Endothelial cell of umbilical vein (primary cell): Measurements from ENCODE around the gene SMARCC1. TPM values are rescaled to one million over a fixed set of nuclear protein-coding genes. Genes with fewer than 3 reads are reported as not detected.

Source experiments
- BruUV-seq: library from RNA; stranded (reverse); fragments of 400-500 nt; replicated peaks from 2 replicates; lab custom pipeline; 2021; lab: Mats Ljungman, UMichigan
- CTCF ChIA-PET: fragments of 300-600, 350-600 bp; sonication (Branson Sonifier 250); formaldehyde crosslinking; loops from one replicate; lab custom pipeline; 2021; ENCODE audit warnings: antibody characterized with exemption, inconsistent platforms; lab: Charles Lee
- POLR2A ChIA-PET: fragments of 300-600, 350-600 bp; sonication (Branson Sonifier 250); formaldehyde crosslinking; loops from one replicate; lab custom pipeline; 2021; ENCODE audit warnings: antibody characterized with exemption, inconsistent platforms; lab: Charles Lee
- DNase-seq: peaks from one replicate; pipeline ENCODE4 v3.0.0-alpha.2; 2011; ENCODE audit warnings: low read depth, low spot score
- FAIRE-seq: peaks from 2 replicates; lab custom pipeline; 2011; peaks lifted over from hg19 to GRCh38; lab: Jason Lieb, UNC
- H2AFZ ChIP-seq: 2 replicates; pipeline ENCODE4 v1.6.0; 2012; ENCODE audit warnings: low read depth, low read length, control low read depth, inconsistent platforms
- H3K27ac ChIP-seq: 2 replicates; pipeline ENCODE4 v1.5.1; 2011; ENCODE audit warnings: low read depth, mild to moderate bottlenecking, control low read depth, low read length, moderate library complexity; ENCODE audit not compliant: insufficient read depth
- H3K27me3 ChIP-seq, 2 experiments: 2 replicates each; pipeline versions ENCODE4 v1.6.0 to v1.6.1; 2011; ENCODE audit warnings: low read length in 2 of 2, mixed read lengths in 1 of 2; ENCODE audit not compliant: control insufficient read depth in 2 of 2, insufficient read depth in 2 of 2
- H3K36me3 ChIP-seq, 2 experiments: 2 replicates in 1 of 2; 3 replicates in 1 of 2; pipeline ENCODE4 v1.5.1; 2011; ENCODE audit warnings: low read length in 2 of 2, mild to moderate bottlenecking in 1 of 2, moderate library complexity in 1 of 2; ENCODE audit not compliant: control insufficient read depth in 2 of 2, insufficient read depth in 2 of 2; ENCODE audit errors: extremely low read depth in 1 of 2
- H3K4me1 ChIP-seq: 3 replicates; pipeline ENCODE4 v1.5.1; 2011; ENCODE audit warnings: mild to moderate bottlenecking, low read length; ENCODE audit not compliant: control insufficient read depth, insufficient read depth; ENCODE audit errors: extremely low read depth
- H3K4me2 ChIP-seq: 2 replicates; pipeline ENCODE4 v1.6.1; 2011; ENCODE audit warnings: low read length, control low read depth, mixed read lengths; ENCODE audit not compliant: insufficient read depth
- H3K4me3 ChIP-seq, 3 experiments: fragments of 200-600 bp in 1 of 3; sonication (generic), shearing (Covaris generic) in 1 of 3; replicated peaks in 1 of 3; 2 replicates each; pipeline ENCODE4 v1.5.1; 2011 to 2016; ENCODE audit warnings: control low read depth in 3 of 3, low read length in 3 of 3, mild to moderate bottlenecking in 2 of 3, inconsistent platforms in 1 of 3, low read depth in 1 of 3, moderate library complexity in 1 of 3; ENCODE audit not compliant: insufficient read depth in 1 of 3
- H3K79me2 ChIP-seq: 2 replicates; pipeline ENCODE4 v1.6.0; 2012; ENCODE audit warnings: low read length, inconsistent platforms; ENCODE audit not compliant: control insufficient read depth, insufficient read depth
- H3K9ac ChIP-seq: replicated peaks from 2 replicates; pipeline ENCODE3; 2011; ENCODE audit warnings: low read length, control low read depth; ENCODE audit not compliant: insufficient read depth; ENCODE audit errors: extremely low read depth
- H3K9me1 ChIP-seq: replicated peaks from 3 replicates; pipeline ENCODE4 v1.6.0; 2011; ENCODE audit warnings: mild to moderate bottlenecking, low read length; ENCODE audit not compliant: control insufficient read depth, insufficient read depth; ENCODE audit errors: extremely low read depth
- H3K9me3 ChIP-seq: replicated peaks from 2 replicates; pipeline ENCODE4 v1.5.1; 2012; ENCODE audit warnings: low read length, inconsistent platforms; ENCODE audit not compliant: control insufficient read depth, insufficient read depth
- H4K20me1 ChIP-seq: replicated peaks from 2 replicates; pipeline ENCODE3; 2011; ENCODE audit warnings: mild to moderate bottlenecking, low read length; ENCODE audit not compliant: control insufficient read depth, insufficient read depth; ENCODE audit errors: extremely low read depth
- EZH2 ChIP-seq: IDR thresholded peaks from 2 replicates; pipeline ENCODE4 v1.6.1; 2012; ENCODE audit warnings: borderline replicate concordance, low read depth, mild to moderate bottlenecking, moderate library complexity, low read length, inconsistent platforms; ENCODE audit not compliant: severe bottlenecking
- FOS ChIP-seq: IDR thresholded peaks from 2 replicates; pipeline ENCODE4 v1.6.1; 2011; ENCODE audit warnings: mild to moderate bottlenecking, low read length, moderate library complexity, borderline replicate concordance; ENCODE audit not compliant: insufficient read depth
- GATA2 ChIP-seq: IDR thresholded peaks from 2 replicates; pipeline ENCODE4 v1.7.0; 2011; ENCODE audit warnings: low read depth, mild to moderate bottlenecking, moderate library complexity, mixed read lengths, low read length; ENCODE audit not compliant: insufficient read length, insufficient read depth
- JUN ChIP-seq: IDR thresholded peaks from 2 replicates; pipeline ENCODE4 v1.6.1; 2011; ENCODE audit warnings: borderline replicate concordance, low read depth; ENCODE audit not compliant: insufficient read length, insufficient read depth
- MYC ChIP-seq: IDR thresholded peaks from one replicate; pipeline ENCODE4 v1.6.1; 2011; ENCODE audit warnings: mild to moderate bottlenecking, low read depth, low read length
- POLR2A ChIP-seq: IDR thresholded peaks from 2 replicates; pipeline ENCODE4 v1.6.1; 2012; ENCODE audit warnings: low read depth, mild to moderate bottlenecking, control low read depth, low read length
- POLR2AphosphoS5 ChIP-seq: IDR thresholded peaks from 2 replicates; pipeline ENCODE4 v1.6.1; 2012; ENCODE audit warnings: low read depth, mild to moderate bottlenecking, control low read depth, low read length, moderate library complexity; ENCODE audit not compliant: insufficient read depth
- dilution Hi-C: fragments of 300-500 bp; cut with MboI; formaldehyde crosslinking; loops from one replicate; pipeline ENCODE4 v1.15.0; 2019; ENCODE audit warnings: low sequenced_read_pairs; ENCODE audit not compliant: extremely low pct_ligation_motif_present
- intact Hi-C: fragments of 100-400 bp; cut with micrococcal nuclease; formaldehyde crosslinking; loops from one replicate; pipeline ENCODE4 v1.10.0; 2022
- polyA plus RNA-seq, 4 experiments: library from polyadenylated mRNA; depleted of rRNA in 3 of 4; stranded (reverse) in 3 of 4; unstranded in 1 of 4; fragments of >200 nt; gene quantifications; 2 replicates each; pipeline versions ENCODE4 v1.2.1 to v1.2.3, GENCODE V29; 2011 to 2012; ENCODE audit warnings: missing spikeins in 1 of 4
- total RNA-seq: library from RNA; stranded (reverse); gene quantifications from 2 replicates; pipeline ENCODE4 v1.2.3, GENCODE V29; 2021
- TF ChIP-seq, protein P1 (sequence below), 2 donors: IDR thresholded peaks; 1 replicate in 1 of 2; 2 replicates in 1 of 2; pipeline ENCODE4 v1.5.1; 2011; ENCODE audit warnings: low read length in 2 of 2, mild to moderate bottlenecking in 2 of 2, moderate library complexity in 2 of 2, control low read depth in 1 of 2, inconsistent platforms in 1 of 2, low read depth in 1 of 2; ENCODE audit not compliant: insufficient read depth in 1 of 2; ENCODE audit errors: extremely low read depth in 1 of 2
- TF ChIP-seq, protein P2 (sequence below): IDR thresholded peaks from 2 replicates; pipeline ENCODE4 v1.6.1; 2011; ENCODE audit not compliant: insufficient read depth, insufficient read length

The SMARCC1 gene
- total and polyA plus RNA-seq, 2 donors (not counting 3 experiments of a cell fraction or from before 2014, with no cell fraction given), result 23.0 to 138 TPM

DNA sequence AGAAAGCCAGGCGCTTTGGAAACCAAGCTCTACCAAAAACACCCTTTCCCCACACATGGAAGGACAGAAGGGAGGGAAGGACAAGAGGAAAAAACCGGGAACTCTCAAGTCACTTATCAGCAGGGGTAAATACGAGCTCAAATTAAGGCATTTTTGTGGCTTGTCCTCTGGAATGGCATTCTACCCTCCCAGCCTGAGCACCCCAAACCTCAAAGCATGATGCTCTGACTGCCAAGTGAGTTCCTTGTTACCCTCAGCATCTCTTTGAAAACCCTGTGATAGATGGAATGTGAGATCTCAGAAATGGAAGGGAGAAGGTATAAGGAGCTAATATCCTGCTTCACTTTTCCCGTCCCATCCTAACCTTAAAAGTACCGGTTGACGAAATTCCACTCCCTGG is 194.9 kb downstream of the SMARCC1 start:
- DNase-seq (no peak), FAIRE-seq (no peak)
- TF ChIP-seq POLR2A, result no peak
- Histone ChIP-seq H3K27ac (no peak overlapping the region), H3K4me1 (peaks cover 2% of the 10 kb centered on the region), H3K27me3 (no peaks in the 10 kb centered on the region), H4K20me1 (no peaks in the 10 kb centered on the region), H3K9me1 (no peaks in the 10 kb centered on the region), H3K4me2 (no peak overlapping the region), H3K9ac (no peak overlapping the region), H3K4me3 (no peak overlapping the region), H3K9me3 (no peaks in the 10 kb centered on the region), H3K79me2 (no peaks in the 10 kb centered on the region), H3K36me3 (peaks cover 11 to 21% of the 10 kb centered on the region in 2 experiments), H2AFZ (no peak overlapping the region)
- dilution Hi-C loops, result no loop called here
- BruUV-seq, result no TSS peak
- intact Hi-C loops, result no loop called here
- ChIA-PET POLR2A (interaction anchor here (0.9 kb wide), 1 partner anchor 9 kb away, joined by 6 read pairs; no protein-coding TSS in a partner anchor), CTCF (no interaction called here)

DNA sequence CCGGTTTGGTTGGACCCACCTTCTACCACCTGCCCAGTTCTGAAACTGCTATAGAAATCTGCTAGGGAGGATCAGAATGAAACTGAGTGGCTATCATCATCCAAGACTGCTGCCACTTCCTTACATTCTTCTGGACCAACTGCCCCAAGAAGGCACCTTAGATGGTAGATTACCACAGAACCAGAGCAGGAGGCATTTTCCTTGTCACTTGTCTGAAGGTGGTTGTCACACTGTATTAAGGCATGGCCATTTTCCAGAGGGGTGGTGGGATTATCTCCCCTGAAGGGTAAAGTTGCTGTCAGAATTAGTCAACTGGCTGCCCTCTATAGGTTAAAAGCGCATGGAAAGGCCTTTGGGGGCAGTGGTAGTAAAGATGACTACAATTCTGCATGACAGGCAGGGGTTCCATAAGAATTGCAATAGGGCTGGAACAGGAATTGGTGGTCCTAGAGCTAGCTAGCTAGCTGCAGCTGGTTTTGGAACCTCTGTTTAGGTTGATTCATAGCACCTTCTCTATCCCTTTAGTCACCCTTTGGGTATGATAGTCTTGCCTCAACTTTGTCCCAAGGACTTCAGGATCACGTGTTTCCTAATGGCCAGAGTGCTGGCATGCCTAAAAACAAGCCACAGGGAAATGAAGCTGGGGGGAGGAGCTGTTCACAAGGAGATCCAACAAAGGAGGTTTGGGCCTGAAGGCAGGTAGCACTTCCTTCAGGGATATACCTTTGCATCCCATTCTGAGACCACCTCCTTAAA is 198.2 kb downstream of the SMARCC1 start:
- Histone ChIP-seq H4K20me1 (no peaks in the 10 kb centered on the region), H3K4me3 (no peak overlapping the region), H3K9me1 (no peaks in the 10 kb centered on the region), H3K4me2 (no peak overlapping the region), H3K4me1 (peaks cover 2% of the 10 kb centered on the region), H3K36me3 (peaks cover 7% of the 10 kb centered on the region in 2 experiments), H3K27me3 (peaks cover 14% of the 10 kb centered on the region in 2 experiments), H3K9me3 (no peaks in the 10 kb centered on the region), H3K79me2 (no peaks in the 10 kb centered on the region), H3K9ac (no peak overlapping the region), H2AFZ (no peak overlapping the region), H3K27ac (no peak overlapping the region)
- dilution Hi-C loops (no loop called here), intact Hi-C loops (no loop called here)
- BruUV-seq, result no TSS peak
- FAIRE-seq (no peak), DNase-seq (no peak)
- no peak for TF ChIP-seq MYC
- TF ChIP-seq FOS, result no peak
- TF ChIP-seq GATA2, result no peak
- TF ChIP-seq POLR2A, result no peak
- TF ChIP-seq, protein P1, sequence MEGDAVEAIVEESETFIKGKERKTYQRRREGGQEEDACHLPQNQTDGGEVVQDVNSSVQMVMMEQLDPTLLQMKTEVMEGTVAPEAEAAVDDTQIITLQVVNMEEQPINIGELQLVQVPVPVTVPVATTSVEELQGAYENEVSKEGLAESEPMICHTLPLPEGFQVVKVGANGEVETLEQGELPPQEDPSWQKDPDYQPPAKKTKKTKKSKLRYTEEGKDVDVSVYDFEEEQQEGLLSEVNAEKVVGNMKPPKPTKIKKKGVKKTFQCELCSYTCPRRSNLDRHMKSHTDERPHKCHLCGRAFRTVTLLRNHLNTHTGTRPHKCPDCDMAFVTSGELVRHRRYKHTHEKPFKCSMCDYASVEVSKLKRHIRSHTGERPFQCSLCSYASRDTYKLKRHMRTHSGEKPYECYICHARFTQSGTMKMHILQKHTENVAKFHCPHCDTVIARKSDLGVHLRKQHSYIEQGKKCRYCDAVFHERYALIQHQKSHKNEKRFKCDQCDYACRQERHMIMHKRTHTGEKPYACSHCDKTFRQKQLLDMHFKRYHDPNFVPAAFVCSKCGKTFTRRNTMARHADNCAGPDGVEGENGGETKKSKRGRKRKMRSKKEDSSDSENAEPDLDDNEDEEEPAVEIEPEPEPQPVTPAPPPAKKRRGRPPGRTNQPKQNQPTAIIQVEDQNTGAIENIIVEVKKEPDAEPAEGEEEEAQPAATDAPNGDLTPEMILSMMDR (IDR thresholded peaks at IDR 0.05; ENCODE audit: extremely low read depth in 1 of 2, insufficient read depth in 1 of 2, low read depth in 1 of 2, low read length in 2 of 2), result no peak
- TF ChIP-seq JUN, result no peak
- no peak for TF ChIP-seq POLR2AphosphoS5
- no peak for TF ChIP-seq EZH2
- TF ChIP-seq, protein P2, sequence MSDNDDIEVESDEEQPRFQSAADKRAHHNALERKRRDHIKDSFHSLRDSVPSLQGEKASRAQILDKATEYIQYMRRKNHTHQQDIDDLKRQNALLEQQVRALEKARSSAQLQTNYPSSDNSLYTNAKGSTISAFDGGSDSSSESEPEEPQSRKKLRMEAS, result no peak
- POLR2A ChIA-PET, result interaction anchor here (0.6 kb wide), 1 partner anchor 191 kb away, joined by 4 read pairs; no protein-coding TSS in a partner anchor
- CTCF ChIA-PET, result no interaction called here
